GM18519 (cell line): Measurements from ENCODE around the gene NIPBL.
A peak's percentile ranks its signal among the peaks of the same experiment; 100 is the strongest.
"Not testable (repeated sequence)": the region's sequence is repeated elsewhere in the genome, so short reads cannot be mapped to it uniquely, and the experiment has no call there.

Source experiments
- ATAC-seq: cut with Tn5 transposase; IDR thresholded peaks from one replicate; pipeline ENCODE4 v1.9.1; 2021; ENCODE audit warnings: mild to moderate bottlenecking, moderate library complexity; ENCODE audit not compliant: unreplicated experiment, low FRiP score

Gene NIPBL

GRCh38 chr5:37077146-37077545 lies 200.6 kb downstream of the NIPBL start:
- ATAC-seq: no peak

- ATAC-seq: no peak
Measured at GRCh38 chr5:37080697-37081096, 204.1 kb downstream of the NIPBL start.

- ATAC-seq: not testable (repeated sequence)
Measured at GRCh38 chr5:37082977-37083376, 206.4 kb downstream of the NIPBL start.

- not testable (repeated sequence) for ATAC-seq
Measured at GRCh38 chr5:37086026-37086425, 209.5 kb downstream of the NIPBL start.

GRCh38 chr5:37086466-37087173 lies 210.1 kb downstream of the NIPBL start:
- no peak for ATAC-seq

GRCh38 chr5:37088009-37088408 lies 211.4 kb downstream of the NIPBL start:
- no peak for ATAC-seq

- ATAC-seq: no peak
Measured at GRCh38 chr5:37090123-37090726, 213.7 kb downstream of the NIPBL start.

- ATAC-seq: no peak
Measured at GRCh38 chr5:37090781-37091180, 214.2 kb downstream of the NIPBL start.

GRCh38 chr5:37093795-37094194 lies 217.2 kb downstream of the NIPBL start:
- ATAC-seq: not testable (repeated sequence)

GRCh38 chr5:37099267-37099666 lies 222.7 kb downstream of the NIPBL start:
- not testable (repeated sequence) for ATAC-seq

GRCh38 chr5:37103302-37103701 lies 226.7 kb downstream of the NIPBL start:
- ATAC-seq: no peak

GRCh38 chr5:37109338-37109737 lies 232.8 kb downstream of the NIPBL start:
- no peak for ATAC-seq

GRCh38 chr5:37110135-37110534 lies 233.6 kb downstream of the NIPBL start:
- ATAC-seq: no peak

- ATAC-seq: peak; percentile 79
Measured at GRCh38 chr5:37111426-37112382, 235.1 kb downstream of the NIPBL start.

- ATAC-seq: no peak
Measured at GRCh38 chr5:37112383-37112991, 235.9 kb downstream of the NIPBL start.
